Posterior vena cava (tissue), 2 donors: ENCODE measurements around the gene C1orf87. TPM values are rescaled to one million over a fixed set of nuclear protein-coding genes. Genes with fewer than 3 reads are reported as not detected.

Source experiments
- DNase-seq: peaks from one replicate; pipeline ENCODE4 v3.0.0-alpha.2; 2020; ENCODE audit warnings: low spot score
- intact Hi-C, 2 donors: fragments of 100-400 bp; cut with DNase I; formaldehyde crosslinking; loops; one replicate each; pipeline versions ENCODE4 v1.14.1 to v1.14.2; 2022 to 2023
- total RNA-seq, 2 donors: library from RNA; stranded (reverse); fragmentation: NEBNext Ultra II Directional; extraction: Animal tissue kit (Norgen Biotek cat#: 25700); gene quantifications; one replicate each; pipeline ENCODE4 v1.2.1, GENCODE V29; 2021
- donor health status: DM: yes; HTN: yes; CAD: no.
- donor health status: DM: yes; HTN: yes; CAD: no.

The C1orf87 gene
- total RNA-seq, 2 donors from 2014 or later = not detected

DNA sequence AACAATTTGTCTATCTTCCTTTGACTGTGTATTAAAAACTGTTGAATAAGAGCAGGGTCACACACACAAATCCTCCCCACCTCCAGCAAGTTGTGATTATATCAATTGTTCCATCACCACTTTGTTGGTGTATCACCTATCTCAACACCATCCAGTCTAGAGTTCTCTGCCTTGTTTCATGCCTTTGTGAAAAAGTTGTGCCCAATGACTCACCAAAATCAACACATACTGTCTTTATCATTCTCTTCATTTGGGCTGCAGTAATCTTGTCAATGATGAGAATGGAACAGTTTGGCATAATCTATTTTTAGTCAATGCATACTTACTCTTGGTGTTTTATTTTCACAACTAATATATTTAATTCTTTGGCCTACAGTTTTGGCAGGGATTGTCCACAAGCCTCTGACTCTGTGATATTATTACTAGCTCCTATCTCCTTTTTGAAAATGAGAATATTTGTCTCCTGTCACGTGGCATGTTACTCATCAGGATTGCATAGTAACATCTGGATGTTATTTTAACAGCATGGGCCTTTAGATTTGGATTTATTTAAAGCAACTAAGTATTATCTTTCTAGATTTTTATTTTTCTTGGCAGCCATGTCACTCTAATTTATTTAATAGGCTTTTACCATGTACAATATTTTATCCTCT, 5.1 kb downstream of the C1orf87 start:
- intact Hi-C loops = no loop called here
- DNase-seq = no peak

GRCh38 chr1:60066001-60066400, 7.6 kb downstream of the C1orf87 start:
- DNase-seq = no peak
- intact Hi-C loops = no loop called here

DNA sequence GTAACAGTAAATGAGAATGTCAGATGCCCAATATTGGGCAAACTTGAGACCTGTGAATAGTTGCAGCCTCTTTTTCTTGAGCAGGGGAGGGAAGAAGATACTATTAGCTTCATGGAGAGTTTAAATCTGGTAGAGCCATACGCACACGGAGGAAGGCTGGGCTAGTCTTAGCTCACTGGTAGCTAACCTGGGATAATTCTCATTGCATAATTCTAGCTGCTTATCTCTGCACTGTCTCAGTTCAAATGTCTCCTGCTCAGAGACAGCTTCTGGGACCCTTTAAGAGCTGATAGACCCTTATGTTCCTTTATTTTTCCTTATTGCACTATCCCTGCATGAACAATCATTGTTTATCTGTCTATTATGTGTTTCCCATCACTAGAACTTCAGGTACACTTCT, 8.4 kb downstream of the C1orf87 start:
- intact Hi-C loops = no loop called here
- no peak for DNase-seq

GRCh38 chr1:60063561-60063960, 10.0 kb downstream of the C1orf87 start:
- intact Hi-C loops = loop anchor here in 1 of 2 donors (5.0 kb wide), 1 partner anchor 1374 kb away; no protein-coding TSS in a partner anchor
- DNase-seq = no peak

GRCh38 chr1:60059468-60059867, 14.1 kb downstream of the C1orf87 start:
- DNase-seq = no peak
- intact Hi-C loops = no loop called here

- intact Hi-C loops = no loop called here
- no peak for DNase-seq
Observed at GRCh38 chr1:60055336-60055735, 18.2 kb downstream of the C1orf87 start.

DNA sequence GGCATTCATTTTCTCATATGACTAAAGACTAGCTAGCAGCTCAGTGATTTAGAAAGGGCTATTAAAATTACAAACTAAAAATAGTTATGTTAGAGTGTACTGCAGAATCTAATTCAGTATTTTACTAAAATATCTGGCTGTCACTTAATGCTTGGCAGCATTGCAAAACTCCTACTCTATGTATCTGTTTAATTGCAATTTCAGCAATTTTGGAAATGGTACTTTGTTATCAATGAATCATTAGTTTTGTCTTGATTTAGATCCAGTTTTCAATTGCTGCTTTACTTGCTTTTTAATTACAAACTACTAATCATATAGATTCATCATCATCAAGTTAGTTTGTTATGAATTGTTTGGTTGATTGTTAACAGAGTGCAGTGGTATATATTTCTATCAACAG, 19.2 kb downstream of the C1orf87 start:
- intact Hi-C loops = no loop called here
- no peak for DNase-seq

GRCh38 chr1:60052601-60053000, 21.0 kb downstream of the C1orf87 start:
- intact Hi-C loops = no loop called here
- DNase-seq = no peak

GRCh38 chr1:60051191-60051590, 22.4 kb downstream of the C1orf87 start:
- intact Hi-C loops = no loop called here
- DNase-seq = no peak

DNA sequence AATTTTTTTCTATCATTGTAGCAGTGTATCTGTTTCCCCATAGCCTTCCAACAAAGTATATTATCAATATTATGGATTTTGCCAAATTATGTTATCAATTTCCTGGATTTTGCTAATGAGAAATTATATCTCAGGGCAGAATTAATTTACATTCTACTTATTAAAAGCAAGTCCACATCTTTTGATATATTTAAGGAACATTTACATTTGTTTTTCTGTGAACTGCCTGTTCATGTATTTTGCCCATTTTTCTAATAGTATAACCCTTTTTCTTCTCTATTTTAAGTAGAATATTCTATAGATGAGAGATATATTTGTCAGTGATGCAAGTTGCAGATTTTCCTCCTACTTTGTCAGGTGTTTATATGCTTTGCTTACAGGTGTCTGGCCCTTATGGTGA, 24.4 kb downstream of the C1orf87 start:
- no peak for DNase-seq
- intact Hi-C loops = no loop called here

GRCh38 chr1:60044881-60045280, 28.7 kb downstream of the C1orf87 start:
- no peak for DNase-seq
- intact Hi-C loops = no loop called here

DNA sequence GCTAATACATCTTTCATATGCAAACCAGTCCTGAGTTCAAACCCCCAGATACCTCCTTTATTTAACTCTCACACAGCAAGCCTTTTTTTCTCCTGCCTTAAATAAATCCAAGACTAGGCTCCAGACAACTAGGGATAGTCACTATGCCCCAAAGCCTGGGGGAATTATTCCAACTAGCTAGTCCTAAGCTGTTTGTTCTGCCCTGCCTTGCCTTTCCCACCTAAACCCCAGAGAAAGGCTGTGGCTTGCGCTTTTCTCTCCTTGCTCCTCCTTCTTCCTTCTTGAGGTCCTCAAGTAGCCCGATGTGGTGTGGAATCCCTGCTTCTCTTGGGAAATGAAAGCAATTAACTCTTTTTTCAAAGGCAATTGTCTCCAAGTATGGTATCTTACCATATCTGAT, 31.8 kb downstream of the C1orf87 start:
- DNase-seq = no peak
- intact Hi-C loops = no loop called here

DNA sequence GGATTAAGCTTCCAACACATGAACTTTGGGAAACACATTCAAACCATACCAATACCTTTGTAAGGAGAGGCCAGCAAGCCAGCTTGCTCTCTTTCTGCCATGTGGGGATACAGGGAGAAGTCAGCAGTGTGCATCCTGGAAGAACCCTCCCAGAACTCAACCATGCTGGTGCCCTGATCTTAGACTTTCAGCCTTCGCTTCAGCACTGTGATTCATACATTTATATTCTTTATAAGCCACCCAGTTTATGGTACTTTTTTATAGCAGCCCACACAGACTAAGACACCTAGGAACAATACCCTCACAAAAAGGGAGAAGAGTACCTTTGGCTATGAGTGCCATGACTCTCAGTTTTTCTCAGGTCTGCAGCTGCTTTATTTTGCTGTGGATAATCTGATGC, 35.9 kb downstream of the C1orf87 start:
- intact Hi-C loops = no loop called here
- DNase-seq = no peak

DNA sequence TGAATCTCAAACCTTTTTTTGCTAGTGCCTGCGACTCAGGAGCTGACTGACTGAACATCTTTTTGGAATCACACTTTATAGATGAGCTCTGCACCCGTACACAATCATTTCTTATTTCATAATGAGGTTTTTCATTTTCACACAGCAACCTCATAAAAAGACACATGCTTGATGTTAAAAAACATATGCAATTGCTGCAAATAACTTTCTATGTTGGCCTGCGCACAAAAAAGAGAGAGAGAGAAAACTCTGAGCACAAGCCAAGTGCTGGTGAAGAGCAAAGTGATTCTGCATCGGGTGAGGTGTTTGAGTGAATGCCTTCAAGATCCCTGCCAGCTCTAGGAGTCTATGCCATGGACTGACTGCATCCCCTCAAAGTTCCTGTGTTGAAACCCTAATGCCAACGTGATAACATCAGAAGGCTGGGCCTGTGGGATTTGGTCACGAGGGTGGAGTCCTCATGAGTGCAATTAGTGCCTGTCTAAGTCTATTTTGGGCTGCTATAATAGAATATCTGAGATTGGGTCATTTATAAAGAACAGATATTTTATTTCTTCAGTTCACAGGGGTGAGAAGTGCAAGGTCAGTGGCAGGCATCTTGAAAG, 36.6 kb downstream of the C1orf87 start:
- intact Hi-C loops = no loop called here
- DNase-seq = no peak

- intact Hi-C loops = no loop called here
- no peak for DNase-seq
Observed at GRCh38 chr1:60035921-60036320, 37.6 kb downstream of the C1orf87 start.

- DNase-seq = no peak
- intact Hi-C loops = no loop called here
Observed at GRCh38 chr1:60034999-60035398, 38.6 kb downstream of the C1orf87 start.

DNA sequence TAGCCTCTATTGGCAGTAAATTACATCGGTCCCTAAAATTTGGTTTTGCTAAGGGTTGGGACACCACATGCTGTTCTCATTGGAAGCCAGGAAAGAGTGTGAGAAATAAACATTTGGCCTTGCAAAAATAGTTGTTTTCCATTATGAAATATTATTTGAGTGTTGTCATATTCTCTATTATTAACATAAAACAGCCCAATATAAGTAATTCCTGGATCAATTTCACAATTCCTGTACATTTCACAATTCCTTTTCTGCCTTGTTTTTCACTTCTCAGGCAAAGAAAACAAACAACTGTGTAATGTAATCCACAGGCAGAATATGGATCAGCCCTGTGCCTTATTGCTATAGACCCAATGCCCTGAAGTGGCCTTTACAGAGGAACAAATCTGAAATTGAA, 40.5 kb downstream of the C1orf87 start:
- intact Hi-C loops = loop anchor here in 1 of 2 donors (1.0 kb wide), 1 partner anchor 14 kb away; no protein-coding TSS in a partner anchor

DNA sequence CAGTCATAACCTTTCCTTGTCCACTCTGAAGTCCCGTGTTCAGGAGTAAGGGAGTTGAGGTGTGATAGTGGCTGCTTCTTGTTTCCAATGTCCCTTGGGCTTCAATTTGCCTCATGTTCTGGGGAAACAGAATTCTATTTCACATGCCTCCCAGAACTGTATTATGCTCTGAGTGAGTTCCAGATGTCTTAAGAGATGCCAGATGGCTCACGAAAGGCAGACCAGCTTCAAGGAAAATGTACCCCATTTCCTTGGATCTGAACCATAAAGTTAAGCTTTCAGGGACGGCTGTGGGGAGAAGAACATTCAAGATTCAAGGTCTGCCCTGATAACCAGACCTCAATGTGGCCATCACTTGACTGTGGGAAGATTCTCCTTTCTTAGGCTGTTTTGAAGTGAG, 42.4 kb downstream of the C1orf87 start:
- intact Hi-C loops = no loop called here
- DNase-seq = no peak

More for the DNA sequence above, 40.5 kb downstream of the C1orf87 start:
- DNase-seq = no peak

DNA sequence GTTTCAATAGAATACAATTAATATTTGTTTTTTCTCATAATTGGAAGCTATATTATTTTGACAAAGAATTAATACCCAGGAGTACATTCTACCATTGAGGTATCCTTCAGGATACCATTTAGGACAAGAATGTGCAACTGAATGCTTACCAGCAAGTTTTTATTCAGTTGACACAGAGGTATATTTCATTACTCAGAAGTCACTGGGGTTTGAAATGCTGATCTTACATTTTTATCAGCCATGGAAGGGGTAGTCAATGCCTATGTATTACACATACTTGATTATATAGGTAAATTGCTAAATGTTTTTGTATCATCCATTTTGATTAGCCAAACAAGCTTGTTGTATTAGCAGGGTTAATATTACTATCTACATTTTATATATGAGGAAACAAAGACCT, 48.0 kb downstream of the C1orf87 start:
- DNase-seq = no peak
- intact Hi-C loops = no loop called here

GRCh38 chr1:60017508-60018205, 55.9 kb downstream of the C1orf87 start:
- intact Hi-C loops = no loop called here

DNA sequence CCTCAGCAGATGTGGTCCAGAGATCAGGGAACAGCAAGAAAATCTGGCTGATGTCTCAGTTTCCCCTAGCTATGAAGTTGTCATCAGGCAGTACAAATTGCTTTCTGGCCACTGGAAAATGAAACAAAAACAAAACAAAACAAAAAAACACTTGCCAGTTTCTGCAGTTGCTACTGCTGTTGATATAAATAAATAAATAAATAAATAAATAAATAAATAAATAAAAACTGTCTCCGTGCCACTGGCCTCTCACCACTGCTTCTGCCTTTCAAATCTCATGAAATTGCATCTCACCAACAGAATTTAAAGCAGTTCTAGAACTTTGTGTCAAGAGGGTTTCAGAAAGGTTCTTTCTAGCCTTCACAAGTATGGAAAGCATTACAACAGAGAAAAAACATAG, 62.9 kb downstream of the C1orf87 start:
- intact Hi-C loops = no loop called here
- no peak for DNase-seq

More at GRCh38 chr1:60017508-60018205, 55.9 kb downstream of the C1orf87 start:
- DNase-seq = no peak
